SK-N-SH (cell line): ENCODE results near the gene CLIC1. TPM values are rescaled to one million over a fixed set of nuclear protein-coding genes. Genes with fewer than 3 reads are reported as not detected.
A peak's percentile ranks its signal among the peaks of the same experiment; 100 is the strongest.

Experiments used
- CTCF ChIA-PET: fragments of 300-600, 350-600 bp; formaldehyde crosslinking; extraction: SDS; loops from one replicate; lab custom pipeline; 2021; lab: Yijun Ruan, JAX
- POLR2A ChIA-PET: fragments of 350-600 bp; sonication (Branson Sonifier 250); formaldehyde crosslinking; extraction: SDS; loops from one replicate; lab custom pipeline; 2020; ENCODE audit warnings: antibody characterized with exemption, inconsistent platforms; lab: Yijun Ruan, JAX
- DNase-seq: peaks from one replicate; pipeline ENCODE4 v3.0.0; 2012
- H2AFZ ChIP-seq: fragments of 200-600 bp; sonication (generic); 2 replicates; pipeline ENCODE4 v1.8.1; 2016; ENCODE audit warnings: antibody characterized with exemption, mild to moderate bottlenecking, low read depth
- H3F3A ChIP-seq: fragments of 200-600 bp; sonication (generic); replicated peaks from 2 replicates; pipeline ENCODE3; 2016; ENCODE audit warnings: antibody characterized with exemption, mild to moderate bottlenecking; ENCODE audit not compliant: insufficient read depth
- H3K27ac ChIP-seq, 2 experiments: fragments of 200-500 bp in 1 of 2; fragments of 200-600 bp in 1 of 2; sonication (Bioruptor generic) in 1 of 2; sonication (generic), shearing (Covaris generic) in 1 of 2; 2 replicates each; pipeline versions ENCODE4 v1.5.1 to v1.6.1; 2014 to 2016; ENCODE audit warnings: low read depth in 2 of 2, inconsistent platforms in 1 of 2, low read length in 1 of 2, mild to moderate bottlenecking in 1 of 2, mixed read lengths in 1 of 2
- H3K27me3 ChIP-seq: fragments of 200-600 bp; sonication (generic), shearing (Covaris generic); 2 replicates; pipeline ENCODE4 v1.6.1; 2016; ENCODE audit warnings: mixed run types; ENCODE audit not compliant: insufficient read depth
- H3K36me3 ChIP-seq, 2 experiments: fragments of 200-500 bp in 1 of 2; fragments of 200-600 bp in 1 of 2; sonication (Bioruptor generic) in 1 of 2; sonication (generic) in 1 of 2; replicated peaks in 1 of 2; 2 replicates each; pipeline versions ENCODE3 to v1.5.1; 2014 to 2016; ENCODE audit warnings: low read length in 1 of 2, mild to moderate bottlenecking in 1 of 2; ENCODE audit not compliant: insufficient read depth in 2 of 2, control insufficient read depth in 1 of 2
- H3K4me1 ChIP-seq, 2 experiments: fragments of 200-500 bp in 1 of 2; fragments of 200-600 bp in 1 of 2; sonication (Bioruptor generic) in 1 of 2; sonication (generic), shearing (Covaris generic) in 1 of 2; 2 replicates each; pipeline versions ENCODE4 v1.5.1 to v1.6.1; 2014 to 2016; ENCODE audit warnings: low read depth in 1 of 2, low read length in 1 of 2, mixed run types in 1 of 2; ENCODE audit not compliant: insufficient read depth in 2 of 2, control insufficient read depth in 1 of 2
- H3K4me2 ChIP-seq: fragments of 200-600 bp; sonication (generic), shearing (Covaris generic); 2 replicates; pipeline ENCODE4 v1.6.1; 2017; ENCODE audit warnings: mixed run types
- H3K4me3 ChIP-seq, 2 experiments: fragments of 200-500 bp in 1 of 2; fragments of 200-600 bp in 1 of 2; sonication (Bioruptor generic) in 1 of 2; sonication (generic), shearing (Covaris generic) in 1 of 2; 2 replicates each; pipeline versions ENCODE4 v1.5.1 to v1.8.1; 2014 to 2016; ENCODE audit warnings: low read depth in 2 of 2, inconsistent platforms in 1 of 2, low read length in 1 of 2, mild to moderate bottlenecking in 1 of 2, mixed read lengths in 1 of 2, moderate library complexity in 1 of 2
- H3K79me2 ChIP-seq: fragments of 200-600 bp; sonication (generic); 2 replicates; pipeline ENCODE4 v1.8.1; 2017; ENCODE audit warnings: mild to moderate bottlenecking; ENCODE audit not compliant: insufficient read depth
- H3K9ac ChIP-seq: fragments of 200-600 bp; sonication (generic); 2 replicates; pipeline ENCODE4 v1.6.1; 2017; ENCODE audit warnings: mixed run types
- H3K9me2 ChIP-seq: fragments of 200-600 bp; sonication (generic); 2 replicates; pipeline ENCODE4 v1.6.1; 2017; ENCODE audit warnings: mixed run types
- H3K9me3 ChIP-seq: fragments of 200-600 bp; sonication (generic); 2 replicates; pipeline ENCODE4 v1.6.1; 2017; ENCODE audit warnings: mixed run types, mild to moderate bottlenecking, moderate library complexity
- H4K20me1 ChIP-seq: fragments of 200-600 bp; sonication (generic); 2 replicates; pipeline ENCODE4 v1.6.1; 2017; ENCODE audit warnings: mild to moderate bottlenecking, mixed run types; ENCODE audit not compliant: insufficient read depth
- CHD2 ChIP-seq: fragments of 150-350 bp; IDR thresholded peaks from 2 replicates; pipeline ENCODE4 v1.6.1; 2018; ENCODE audit warnings: low read length; ENCODE audit not compliant: partially characterized antibody
- FOSL2 ChIP-seq: IDR thresholded peaks from 2 replicates; pipeline ENCODE4 v1.4.0; 2012; ENCODE audit warnings: low read depth, mild to moderate bottlenecking, moderate library complexity, borderline replicate concordance
- FOXM1 ChIP-seq: IDR thresholded peaks from 2 replicates; pipeline ENCODE4 v1.4.0; 2012; ENCODE audit warnings: low read depth, mild to moderate bottlenecking
- GABPA ChIP-seq: IDR thresholded peaks from 2 replicates; pipeline ENCODE4 v1.4.0; 2012; ENCODE audit warnings: low read depth, mild to moderate bottlenecking
- NFIC ChIP-seq: IDR thresholded peaks from 2 replicates; pipeline ENCODE4 v1.4.0; 2012; ENCODE audit warnings: borderline replicate concordance
- NRF1 ChIP-seq: IDR thresholded peaks from 2 replicates; pipeline ENCODE4 v1.6.1; 2012; ENCODE audit warnings: low read depth, mild to moderate bottlenecking, low read length
- RCOR1 ChIP-seq: fragments of 150-350 bp; IDR thresholded peaks from 2 replicates; pipeline ENCODE4 v1.6.1; 2017; ENCODE audit warnings: antibody characterized with exemption, low read length
- RFX5 ChIP-seq: IDR thresholded peaks from 2 replicates; pipeline ENCODE4 v1.6.1; 2012; ENCODE audit warnings: mild to moderate bottlenecking, improper control_type of control experiment, low read length
- RXRA ChIP-seq: IDR thresholded peaks from 2 replicates; pipeline ENCODE4 v1.4.0; 2012; ENCODE audit warnings: low read depth, mild to moderate bottlenecking, borderline replicate concordance
- SIN3A ChIP-seq: IDR thresholded peaks from 2 replicates; pipeline ENCODE4 v1.6.1; 2012; ENCODE audit warnings: low read depth, mild to moderate bottlenecking, low read length, moderate library complexity, borderline replicate concordance
- SMC3 ChIP-seq: IDR thresholded peaks from 2 replicates; pipeline ENCODE4 v1.6.1; 2012; ENCODE audit warnings: low read depth, low read length, improper control_type of control experiment
- WGBS: methylation state at CpG from one replicate; pipeline ENCODE4 v1.1.6; 2017; ENCODE audit warnings: low lambda C conversion rate; 5-methylcytosine and 5-hydroxymethylcytosine counted together
- polyA plus RNA-seq, 3 experiments: library from polyadenylated mRNA; depleted of rRNA; stranded (reverse); fragments of >200 nt; gene quantifications; 2 replicates each; pipeline ENCODE4 v1.2.3, GENCODE V29; 2012
- TF ChIP-seq, protein P1 (sequence below): IDR thresholded peaks from 2 replicates; pipeline ENCODE4; 2012
- TF ChIP-seq, protein P2 (sequence below): fragments of 200-600 bp; sonication (generic); IDR thresholded peaks from 2 replicates; pipeline ENCODE4 v1.6.1; 2017; ENCODE audit warnings: antibody characterized with exemption, mild to moderate bottlenecking, moderate library complexity

CLIC1 gene
- polyA plus RNA-seq, 1 of the 3 experiments (the other 2 are of a cell fraction) = 520 TPM

DNA sequence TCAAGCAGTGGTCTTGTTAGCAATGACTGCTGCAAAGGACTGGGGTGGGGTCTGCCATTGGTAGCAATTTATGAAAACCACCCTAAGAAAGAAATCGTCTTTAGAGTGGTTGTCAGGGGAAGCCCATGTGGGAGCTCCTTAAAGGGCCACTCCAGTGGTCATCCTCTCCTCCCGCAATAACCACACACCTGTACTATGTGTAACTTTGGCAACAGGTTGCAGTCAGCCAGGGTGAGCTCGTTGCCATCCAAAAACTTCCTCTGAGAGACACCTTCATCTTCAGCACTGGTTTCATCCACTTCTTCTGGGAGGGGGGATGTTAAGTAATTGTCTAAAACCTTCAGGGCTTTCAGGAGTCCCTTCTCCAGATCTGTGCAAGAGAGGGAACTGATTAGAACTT lies 4.3 kb downstream of the CLIC1 start (continued):
- TF ChIP-seq RCOR1 (no peak), NFIC (no peak)
- TF ChIP-seq, all 33 proteins: peak for 0

DNA sequence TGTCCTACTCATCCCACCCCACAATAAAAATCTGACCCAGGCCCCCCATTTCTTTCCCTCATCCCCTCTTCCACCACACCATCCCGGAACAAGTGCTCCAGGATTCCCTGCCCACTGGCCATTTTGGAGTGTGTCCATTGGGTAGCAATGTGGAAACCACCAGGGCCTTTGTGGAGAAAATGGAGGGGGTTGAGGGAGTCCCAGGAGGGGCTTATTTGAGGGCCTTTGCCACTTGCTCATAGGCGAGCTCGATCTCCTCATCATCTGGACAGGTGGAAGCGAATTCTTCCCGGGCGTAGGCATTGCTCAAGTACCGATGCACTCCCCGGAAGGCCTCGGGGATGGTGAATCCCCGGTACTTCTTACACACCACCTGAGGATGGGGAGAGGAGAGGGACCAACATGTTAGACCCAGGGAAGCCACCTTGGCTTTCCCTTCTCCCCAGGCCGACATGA lies 5.7 kb downstream of the CLIC1 start:
- Histone ChIP-seq H2AFZ (no peak overlapping the region), H3K4me3 (peak overlapping the region in 1 of 2 experiments; percentile 93; a peak in 2 of 4 replicates), H3K4me2 (peak overlapping the region; percentile 98), H3K9me3 (no peaks in the 10 kb centered on the region), H3K9ac (peak overlapping the region; percentile 98; the same call in 1 of the 2 replicates), H3K27me3 (no peaks in the 10 kb centered on the region), H4K20me1 (peaks cover 27% of the 10 kb centered on the region), H3K4me1 (peaks cover 21 to 25% of the 10 kb centered on the region in 2 experiments; a peak in 2 of 4 replicates), H3K36me3 (peaks cover 51 to 60% of the 10 kb centered on the region in 2 experiments), H3K27ac (peak overlapping the region; percentile 94; a peak in 3 of 4 replicates), H3F3A (peaks cover 51% of the 10 kb centered on the region), H3K79me2 (peaks cover 57% of the 10 kb centered on the region), H3K9me2 (no peaks in the 10 kb centered on the region)
- POLR2A ChIA-PET = interaction anchor here (1.0 to 2.0 kb wide), 6 partner anchors 10 to 104 kb away, joined by 3 to 10 read pairs (median 4); partner anchors contain the start of genes HSPA1B and VARS1
- no peak for DNase-seq
- WGBS = 97% methylated on average over 11 of the region's 11 CpGs
- TF ChIP-seq SIN3A = no peak
- TF ChIP-seq RXRA = no peak
- TF ChIP-seq, protein P1, sequence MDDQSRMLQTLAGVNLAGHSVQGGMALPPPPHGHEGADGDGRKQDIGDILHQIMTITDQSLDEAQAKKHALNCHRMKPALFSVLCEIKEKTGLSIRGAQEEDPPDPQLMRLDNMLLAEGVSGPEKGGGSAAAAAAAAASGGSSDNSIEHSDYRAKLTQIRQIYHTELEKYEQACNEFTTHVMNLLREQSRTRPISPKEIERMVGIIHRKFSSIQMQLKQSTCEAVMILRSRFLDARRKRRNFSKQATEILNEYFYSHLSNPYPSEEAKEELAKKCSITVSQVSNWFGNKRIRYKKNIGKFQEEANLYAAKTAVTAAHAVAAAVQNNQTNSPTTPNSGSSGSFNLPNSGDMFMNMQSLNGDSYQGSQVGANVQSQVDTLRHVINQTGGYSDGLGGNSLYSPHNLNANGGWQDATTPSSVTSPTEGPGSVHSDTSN = no peak
- TF ChIP-seq NRF1 = no peak
- TF ChIP-seq GABPA = no peak
- TF ChIP-seq, protein P2, sequence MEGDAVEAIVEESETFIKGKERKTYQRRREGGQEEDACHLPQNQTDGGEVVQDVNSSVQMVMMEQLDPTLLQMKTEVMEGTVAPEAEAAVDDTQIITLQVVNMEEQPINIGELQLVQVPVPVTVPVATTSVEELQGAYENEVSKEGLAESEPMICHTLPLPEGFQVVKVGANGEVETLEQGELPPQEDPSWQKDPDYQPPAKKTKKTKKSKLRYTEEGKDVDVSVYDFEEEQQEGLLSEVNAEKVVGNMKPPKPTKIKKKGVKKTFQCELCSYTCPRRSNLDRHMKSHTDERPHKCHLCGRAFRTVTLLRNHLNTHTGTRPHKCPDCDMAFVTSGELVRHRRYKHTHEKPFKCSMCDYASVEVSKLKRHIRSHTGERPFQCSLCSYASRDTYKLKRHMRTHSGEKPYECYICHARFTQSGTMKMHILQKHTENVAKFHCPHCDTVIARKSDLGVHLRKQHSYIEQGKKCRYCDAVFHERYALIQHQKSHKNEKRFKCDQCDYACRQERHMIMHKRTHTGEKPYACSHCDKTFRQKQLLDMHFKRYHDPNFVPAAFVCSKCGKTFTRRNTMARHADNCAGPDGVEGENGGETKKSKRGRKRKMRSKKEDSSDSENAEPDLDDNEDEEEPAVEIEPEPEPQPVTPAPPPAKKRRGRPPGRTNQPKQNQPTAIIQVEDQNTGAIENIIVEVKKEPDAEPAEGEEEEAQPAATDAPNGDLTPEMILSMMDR = no peak
- TF ChIP-seq FOSL2 = no peak
- no peak for TF ChIP-seq FOXM1
- no peak for TF ChIP-seq RFX5
- TF ChIP-seq SMC3 = no peak
- no peak for TF ChIP-seq RCOR1
- TF ChIP-seq CHD2 = no peak
- CTCF ChIA-PET = interaction anchor here (0.6 to 7.3 kb wide), 17 partner anchors 9 to 220 kb away, joined by 3 to 45 read pairs (median 5); partner anchors contain the start of genes ABHD16A, ATP6V1G2, GPANK1 and LSM2
